ENCODE data around the gene TRIM26. TPM values are rescaled to one million over a fixed set of nuclear protein-coding genes. Genes with fewer than 3 reads are reported as not detected.

The TRIM26 gene, protein sequence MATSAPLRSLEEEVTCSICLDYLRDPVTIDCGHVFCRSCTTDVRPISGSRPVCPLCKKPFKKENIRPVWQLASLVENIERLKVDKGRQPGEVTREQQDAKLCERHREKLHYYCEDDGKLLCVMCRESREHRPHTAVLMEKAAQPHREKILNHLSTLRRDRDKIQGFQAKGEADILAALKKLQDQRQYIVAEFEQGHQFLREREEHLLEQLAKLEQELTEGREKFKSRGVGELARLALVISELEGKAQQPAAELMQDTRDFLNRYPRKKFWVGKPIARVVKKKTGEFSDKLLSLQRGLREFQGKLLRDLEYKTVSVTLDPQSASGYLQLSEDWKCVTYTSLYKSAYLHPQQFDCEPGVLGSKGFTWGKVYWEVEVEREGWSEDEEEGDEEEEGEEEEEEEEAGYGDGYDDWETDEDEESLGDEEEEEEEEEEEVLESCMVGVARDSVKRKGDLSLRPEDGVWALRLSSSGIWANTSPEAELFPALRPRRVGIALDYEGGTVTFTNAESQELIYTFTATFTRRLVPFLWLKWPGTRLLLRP
- 25.9 to 31.2 TPM (median 26.5 TPM) in 5 replicates for total RNA-seq (2022; extraction: Qiagen RNA extraction; ENCODE audit: low read depth)

DNA sequence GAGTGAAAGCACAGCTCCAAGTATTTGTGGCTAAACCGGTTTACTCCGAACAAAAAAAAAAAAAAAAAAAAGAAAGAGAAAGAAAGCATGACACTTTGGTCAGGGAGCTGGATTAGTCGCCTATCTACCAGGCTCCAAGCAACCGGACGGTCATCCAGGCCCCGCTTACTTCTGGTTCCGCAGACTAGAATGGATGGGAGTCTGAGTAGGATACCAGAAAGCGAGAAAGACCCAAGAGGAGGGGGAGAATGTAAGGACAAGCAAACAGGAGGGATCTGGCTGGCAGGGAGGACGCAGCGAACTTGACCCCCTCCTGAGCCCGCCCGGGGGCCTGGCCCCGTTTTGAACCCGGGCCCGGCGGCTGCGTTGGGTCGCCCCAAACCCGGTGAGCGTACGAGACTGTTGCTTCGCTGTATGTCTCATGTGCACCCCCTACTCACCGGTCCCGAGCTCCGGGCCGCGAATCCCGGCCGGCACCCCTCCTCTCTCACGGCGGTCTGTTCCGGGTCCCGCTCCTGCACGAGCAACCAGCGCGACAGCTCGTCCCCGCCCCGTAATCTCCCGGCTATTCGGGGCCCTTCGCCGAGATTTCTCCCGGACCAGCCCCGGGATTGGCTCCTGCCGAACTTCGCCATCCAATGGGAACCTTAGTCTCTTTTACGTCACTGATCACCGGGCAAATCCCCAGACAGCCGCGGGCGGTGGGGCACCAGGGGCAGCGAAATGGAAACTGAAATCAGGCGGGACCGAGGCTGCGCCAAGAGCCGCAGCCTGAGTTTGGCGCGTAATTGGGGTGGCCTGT lies at the start of gene TRIM26:
Gene TRIM26 (minus strand): TSS at position 542 of the 802 bp plus-strand sequence. CDS start 14,303 bp downstream, outside the sequence.

DNA sequence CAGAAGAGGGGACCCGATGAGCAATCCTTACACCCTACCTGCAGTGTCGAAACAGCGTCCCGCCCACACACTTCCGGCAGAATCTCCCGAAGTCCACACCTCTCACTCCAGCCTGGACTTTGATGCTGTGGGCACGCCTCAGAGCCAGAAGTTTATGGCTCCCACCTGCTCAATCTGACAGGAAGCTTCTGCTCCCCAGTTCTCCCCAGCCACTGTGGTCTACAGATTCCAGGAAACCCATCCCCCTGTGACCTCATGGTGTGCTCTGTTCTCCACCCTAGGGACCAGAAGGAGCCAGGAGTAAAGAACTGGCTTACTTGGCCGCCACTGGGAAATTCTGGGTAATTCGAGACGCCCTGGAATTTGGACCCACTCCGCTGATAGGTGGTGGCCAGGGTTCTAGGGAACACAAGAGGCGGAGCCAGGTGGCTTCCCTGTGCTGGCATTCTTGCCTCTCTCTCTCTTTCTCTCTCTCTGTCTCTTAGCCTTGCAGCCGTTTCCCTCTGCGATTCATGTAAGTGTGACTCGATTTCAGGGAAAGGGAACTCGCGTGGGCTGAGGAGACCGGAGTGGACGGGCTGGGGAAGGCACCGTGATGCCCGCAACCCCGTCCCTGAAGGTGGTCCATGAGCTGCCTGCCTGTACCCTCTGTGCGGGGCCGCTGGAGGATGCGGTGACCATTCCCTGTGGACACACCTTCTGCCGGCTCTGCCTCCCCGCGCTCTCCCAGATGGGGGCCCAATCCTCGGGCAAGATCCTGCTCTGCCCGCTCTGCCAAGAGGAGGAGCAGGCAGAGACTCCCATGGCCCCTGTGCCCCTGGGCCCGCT lies 49.9 kb downstream of the TRIM26 start, which contains the start of gene TRIM15:
Gene TRIM15 (plus strand): TSS at position 457 of the 828 bp plus-strand sequence. CDS start 139 bp downstream, at position 596.

DNA sequence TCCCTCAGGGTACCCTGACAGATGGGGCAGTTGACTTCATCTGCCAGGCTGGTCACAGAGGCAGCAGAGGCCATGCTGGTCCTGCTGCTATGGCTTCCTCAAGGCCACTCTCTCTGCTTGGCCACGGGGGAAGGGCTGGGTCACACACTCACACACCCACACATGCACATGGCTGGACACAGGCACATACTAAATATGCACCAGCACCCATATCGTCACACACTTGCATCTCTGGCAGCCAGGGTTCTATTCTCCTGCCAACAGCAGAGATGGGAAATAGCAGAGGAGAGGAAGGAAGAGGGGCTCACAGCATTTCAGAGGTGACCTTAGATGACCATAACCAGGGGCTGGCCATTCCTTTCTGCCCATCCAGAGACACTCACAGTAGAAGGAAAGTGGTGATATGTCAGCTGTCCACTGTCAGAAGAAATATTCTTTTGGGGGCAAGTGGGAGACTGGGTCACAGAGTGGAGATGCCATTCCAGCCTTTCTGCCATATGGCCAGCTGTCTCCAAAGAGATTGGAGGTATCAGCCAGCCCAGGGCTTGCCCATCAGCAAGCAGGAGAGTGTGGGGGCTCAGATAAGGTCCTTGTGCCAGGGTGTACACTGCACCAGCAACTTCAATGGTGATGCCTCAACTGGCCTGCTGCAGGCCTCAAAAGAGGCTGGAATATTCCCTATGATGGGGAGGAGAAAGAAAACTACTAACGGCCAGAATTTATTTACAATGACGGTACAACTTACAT lies 52.2 kb downstream of the TRIM26 start, which contains the start of gene TRIM10:
Gene TRIM10 (minus strand): TSS at position 427 of the 747 bp plus-strand sequence. CDS start 353 bp downstream, at position 74.

DNA sequence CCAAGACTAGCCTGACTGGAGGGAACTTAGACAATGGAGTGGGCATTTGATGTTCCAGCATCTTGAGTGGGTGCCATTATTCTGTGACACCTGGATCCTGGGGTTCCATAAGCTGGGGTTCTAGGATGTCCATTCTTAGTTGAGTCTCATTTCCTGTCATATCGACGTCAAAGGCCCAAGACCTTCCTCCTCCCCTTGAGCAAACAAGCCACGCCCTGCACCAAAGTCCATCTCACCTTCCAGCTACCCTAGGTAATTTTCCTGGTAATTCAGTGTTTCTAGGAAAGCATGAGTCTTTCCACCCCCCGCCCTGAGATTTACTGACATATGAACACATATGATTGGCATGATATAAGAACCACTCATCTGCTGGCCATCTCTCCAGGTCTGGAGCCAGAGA lies 77.4 kb downstream of the TRIM26 start, which contains the start of gene TRIM40:
Gene TRIM40 (plus strand): TSS at position 384 of the 400 bp plus-strand sequence. CDS start 897 bp downstream, outside the sequence.

Other genes starting within 250 kb of the TRIM26 start
- gene POLR1H, start 152.1 kb downstream of the TRIM26 start, total RNA-seq (2022; extraction: Qiagen RNA extraction; ENCODE audit: low read depth): 30.4 to 34.8 TPM (median 33.1 TPM) in 5 replicates
- gene PPP1R11, start 146.2 kb downstream of the TRIM26 start, total RNA-seq (2022; extraction: Qiagen RNA extraction; ENCODE audit: low read depth): 43.1 to 44.3 TPM (median 43.9 TPM) in 5 replicates
- 0.04 to 0.05 TPM in 2 of 5 replicates, not detected in the others for gene RNF39, start 137.6 kb downstream of the TRIM26 start, total RNA-seq (2022; extraction: Qiagen RNA extraction; ENCODE audit: low read depth)
- 1.3 to 2.2 TPM (median 1.7 TPM) in 5 replicates for gene TRIM31, start 100.3 kb downstream of the TRIM26 start, total RNA-seq (2022; extraction: Qiagen RNA extraction; ENCODE audit: low read depth)
- gene TRIM40, start 77.3 kb downstream of the TRIM26 start, total RNA-seq (2022; extraction: Qiagen RNA extraction; ENCODE audit: low read depth): not detected in 5 replicates
- not detected in 5 replicates for gene TRIM10, start 52.2 kb downstream of the TRIM26 start, total RNA-seq (2022; extraction: Qiagen RNA extraction; ENCODE audit: low read depth)
- gene TRIM15, start 49.9 kb downstream of the TRIM26 start, total RNA-seq (2022; extraction: Qiagen RNA extraction; ENCODE audit: low read depth): 0.04 TPM in 1 of 5 replicates, not detected in the others
- gene TRIM39, start 113.5 kb upstream of the TRIM26 start, total RNA-seq (2022; extraction: Qiagen RNA extraction; ENCODE audit: low read depth): 7.5 to 8.8 TPM (median 8.3 TPM) in 5 replicates
- 61.0 to 73.0 TPM (median 64.6 TPM) in 5 replicates for gene RPP21, start 131.8 kb upstream of the TRIM26 start, total RNA-seq (2022; extraction: Qiagen RNA extraction; ENCODE audit: low read depth)

Data from A549 treated with DMSO at 1 μM for 4 hours (cell line).